GM12878 (cell line): ENCODE measurements around the gene MFSD8.

Experiments
- ATF2 ChIP-seq: IDR thresholded peaks from 2 replicates; pipeline ENCODE4 v1.6.1; 2012; ENCODE audit warnings: low read length, inconsistent platforms
- ATF7 ChIP-seq: fragments of 450-650 bp; IDR thresholded peaks from 2 replicates; pipeline ENCODE4 v1.6.1; 2016; ENCODE audit warnings: low read depth, mild to moderate bottlenecking
- CTCF ChIP-seq, 3 experiments: IDR thresholded peaks in 2 of 3; conservative IDR thresholded peaks in 1 of 3; 2 replicates each; pipeline ENCODE4 v1.5.1; 2011; ENCODE audit warnings: low read depth in 3 of 3, low read length in 3 of 3, mild to moderate bottlenecking in 3 of 3, control low read depth in 2 of 3, moderate library complexity in 2 of 3, inconsistent platforms in 1 of 3, mixed read lengths in 1 of 3; ENCODE audit not compliant: control insufficient read depth in 2 of 3, insufficient read depth in 1 of 3; ENCODE audit errors: extremely low read depth in 1 of 3
- FOXM1 ChIP-seq: IDR thresholded peaks from 2 replicates; pipeline ENCODE4 v1.6.1; 2012; ENCODE audit warnings: low read depth, mild to moderate bottlenecking, inconsistent platforms, low read length, moderate library complexity
- GABPA ChIP-seq: IDR thresholded peaks from 2 replicates; pipeline ENCODE4 v1.6.1; 2014; ENCODE audit warnings: antibody characterized with exemption, low read depth, mild to moderate bottlenecking, inconsistent platforms
- MXI1 ChIP-seq: fragments of 150-350 bp; IDR thresholded peaks from 2 replicates; pipeline ENCODE4 v1.6.1; 2011; ENCODE audit warnings: low read depth, mild to moderate bottlenecking, inconsistent platforms, low read length, improper control_type of control experiment
- NFYB ChIP-seq: IDR thresholded peaks from 2 replicates; pipeline ENCODE4 v1.6.1; 2011; ENCODE audit warnings: low read depth, mild to moderate bottlenecking, low read length, improper control_type of control experiment, moderate library complexity; ENCODE audit not compliant: insufficient read depth
- PML ChIP-seq: IDR thresholded peaks from 2 replicates; pipeline ENCODE4 v1.6.1; 2012; ENCODE audit warnings: low read length, inconsistent platforms
- POLR2A ChIP-seq: IDR thresholded peaks from 2 replicates; pipeline ENCODE4 v1.6.1; 2011; ENCODE audit warnings: low read depth, mild to moderate bottlenecking, low read length
- USF1 ChIP-seq: IDR thresholded peaks from 2 replicates; pipeline ENCODE4 v1.6.1; 2011; ENCODE audit warnings: borderline replicate concordance, low read depth, mild to moderate bottlenecking, moderate library complexity, mixed read lengths, low read length; ENCODE audit not compliant: insufficient read depth; ENCODE audit errors: extremely low read length
- USF2 ChIP-seq: IDR thresholded peaks from 2 replicates; pipeline ENCODE4 v1.6.1; 2011; ENCODE audit warnings: low read depth, low read length, improper control_type of control experiment, borderline replicate concordance
- WRNIP1 ChIP-seq: IDR thresholded peaks from 2 replicates; pipeline ENCODE4 v1.6.1; 2011; ENCODE audit warnings: low read depth, low read length, improper control_type of control experiment, borderline replicate concordance

- no peak for TF ChIP-seq CTCF (IDR thresholded peaks at IDR 0.05 in 2 of 3, conservative IDR thresholded peaks at IDR 0.05 in 1 of 3; ENCODE audit: control insufficient read depth in 2 of 3, extremely low read depth in 1 of 3, insufficient read depth in 1 of 3, low read depth in 3 of 3, low read length in 3 of 3)
- TF ChIP-seq POLR2A = no peak
- no peak for TF ChIP-seq NFYB
- TF ChIP-seq MXI1 = no peak
- TF ChIP-seq GABPA = no peak
- no peak for TF ChIP-seq USF2
- no peak for TF ChIP-seq FOXM1
- no peak for TF ChIP-seq PML
- no peak for TF ChIP-seq ATF7
- no peak for TF ChIP-seq ATF2
- no peak for TF ChIP-seq WRNIP1
- TF ChIP-seq USF1 = no peak
These were observed 17.5 kb upstream of the MFSD8 start for GRCh38 chr4:127982445-127982844.
